Muscle layer of duodenum (tissue), 2 donors: Measurements from ENCODE around the gene GPNMB.
"Not testable (repeated sequence)": the region's sequence is repeated elsewhere in the genome, so short reads cannot be mapped to it uniquely, and the experiment has no call there.

Experiments used
- H3K27ac ChIP-seq: one replicate; pipeline ENCODE4 v1.7.0; 2013; ENCODE audit warnings: mild to moderate bottlenecking, low read length
- H3K27me3 ChIP-seq: one replicate; pipeline ENCODE4 v1.7.0; 2013; ENCODE audit warnings: low read depth, mild to moderate bottlenecking, control low read depth, low read length
- H3K36me3 ChIP-seq, 2 donors: one replicate each; pipeline ENCODE4 v1.7.0; 2013; ENCODE audit warnings: low read length in 2 of 2, control low read depth in 1 of 2, mild to moderate bottlenecking in 1 of 2; ENCODE audit not compliant: insufficient read depth in 2 of 2, control insufficient read depth in 1 of 2
- H3K4me1 ChIP-seq, 2 donors: one replicate each; pipeline ENCODE4 v1.7.0; 2013; ENCODE audit warnings: low read length in 2 of 2, mild to moderate bottlenecking in 2 of 2, control low read depth in 1 of 2, moderate library complexity in 1 of 2; ENCODE audit not compliant: insufficient read depth in 2 of 2, control insufficient read depth in 1 of 2
- H3K4me3 ChIP-seq, 2 donors: one replicate each; pipeline ENCODE4 v1.7.0; 2013; ENCODE audit warnings: low read length in 2 of 2, low read depth in 1 of 2, mild to moderate bottlenecking in 1 of 2
- H3K9me3 ChIP-seq, 2 donors: one replicate each; pipeline ENCODE4 v1.7.0; 2013; ENCODE audit warnings: low read length in 2 of 2, control low read depth in 1 of 2, mild to moderate bottlenecking in 1 of 2; ENCODE audit not compliant: control insufficient read depth in 1 of 2
- donor health status: healthy.

Gene GPNMB

DNA sequence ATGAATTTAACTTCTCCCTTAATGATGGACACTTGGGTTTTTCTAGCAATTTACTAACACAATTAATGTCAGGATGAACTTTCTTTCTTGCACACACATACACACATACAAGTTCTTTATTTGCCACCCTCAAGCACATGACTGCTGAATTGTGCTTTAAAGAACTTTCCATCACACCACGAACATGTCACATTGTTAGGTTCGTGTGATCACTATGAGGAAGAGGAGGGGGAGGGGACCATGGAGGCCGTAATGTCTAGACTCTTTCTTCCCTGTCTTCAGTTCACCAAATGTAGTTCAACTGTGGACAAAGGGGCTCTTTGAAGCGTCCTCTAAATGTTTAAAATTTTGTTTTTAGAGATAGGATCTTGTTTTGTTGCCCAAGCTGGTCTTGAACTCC lies 33.7 kb upstream of the GPNMB start:
- Histone ChIP-seq H3K27me3 (no peaks in the 10 kb centered on the region), H3K36me3 (no peaks in the 10 kb centered on the region), H3K9me3 (no peaks in the 10 kb centered on the region), H3K4me1 (no peaks in the 10 kb centered on the region), H3K4me3 (no peak overlapping the region), H3K27ac (no peak overlapping the region)

- Histone ChIP-seq H3K4me3 (no peak overlapping the region), H3K4me1 (no peaks in the 10 kb centered on the region), H3K36me3 (no peaks in the 10 kb centered on the region), H3K9me3 (no peaks in the 10 kb centered on the region), H3K27ac (no peak overlapping the region), H3K27me3 (no peaks in the 10 kb centered on the region)
These were observed 32.8 kb upstream of the GPNMB start for GRCh38 chr7:23213755-23214154.

DNA sequence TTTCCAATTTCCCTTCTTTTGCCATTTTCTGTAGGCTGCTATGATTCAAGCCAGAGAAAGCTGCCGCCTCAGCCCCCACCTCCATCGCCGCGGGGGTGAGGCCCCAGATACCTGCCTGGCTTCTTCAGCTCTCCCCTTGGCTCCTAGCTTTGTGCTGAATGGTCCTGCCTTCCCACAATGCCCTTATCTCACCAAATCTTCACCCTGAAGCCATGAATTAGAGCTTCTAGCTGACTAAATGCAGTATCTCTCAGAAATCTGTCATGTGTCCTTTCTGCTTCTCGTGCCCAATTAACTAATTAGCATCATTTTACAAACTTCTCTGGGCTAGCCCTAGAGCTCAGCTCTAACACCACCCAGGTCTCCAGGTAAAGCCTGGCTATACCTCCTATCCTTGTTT lies 32.2 kb upstream of the GPNMB start:
- no peaks in the 10 kb centered on the region for H3K27me3 ChIP-seq
- no peaks in the 10 kb centered on the region for H3K36me3 ChIP-seq
- no peaks in the 10 kb centered on the region for H3K9me3 ChIP-seq
- no peak overlapping the region for H3K4me3 ChIP-seq
- H3K4me1 ChIP-seq = no peaks in the 10 kb centered on the region
- H3K27ac ChIP-seq = no peak overlapping the region

- Histone ChIP-seq H3K4me1 (no peaks in the 10 kb centered on the region), H3K9me3 (no peaks in the 10 kb centered on the region), H3K27ac (no peak overlapping the region), H3K36me3 (no peaks in the 10 kb centered on the region), H3K4me3 (no peak overlapping the region), H3K27me3 (no peaks in the 10 kb centered on the region)
These were observed 31.6 kb upstream of the GPNMB start for GRCh38 chr7:23214938-23215337.

- H3K4me3 ChIP-seq = no peak overlapping the region
- H3K9me3 ChIP-seq = no peaks in the 10 kb centered on the region
- no peaks in the 10 kb centered on the region for H3K4me1 ChIP-seq
- H3K36me3 ChIP-seq = no peaks in the 10 kb centered on the region
- H3K27ac ChIP-seq = no peak overlapping the region
- H3K27me3 ChIP-seq = no peaks in the 10 kb centered on the region
These were observed 30.6 kb upstream of the GPNMB start for GRCh38 chr7:23216021-23216420.

- H3K36me3 ChIP-seq = no peaks in the 10 kb centered on the region
- no peaks in the 10 kb centered on the region for H3K27me3 ChIP-seq
- H3K27ac ChIP-seq = no peak overlapping the region
- no peaks in the 10 kb centered on the region for H3K4me1 ChIP-seq
- no peak overlapping the region for H3K4me3 ChIP-seq
- H3K9me3 ChIP-seq = no peaks in the 10 kb centered on the region
These were observed 28.4 kb upstream of the GPNMB start for GRCh38 chr7:23218196-23218595.

GRCh38 chr7:23220690-23221305 lies 25.8 kb upstream of the GPNMB start:
- H3K4me1 ChIP-seq = no peaks in the 10 kb centered on the region
- no peaks in the 10 kb centered on the region for H3K36me3 ChIP-seq
- no peak overlapping the region for H3K4me3 ChIP-seq
- H3K27ac ChIP-seq = no peak overlapping the region
- no peaks in the 10 kb centered on the region for H3K27me3 ChIP-seq
- H3K9me3 ChIP-seq = no peaks in the 10 kb centered on the region

- Histone ChIP-seq H3K4me3 (no peak overlapping the region), H3K4me1 (no peaks in the 10 kb centered on the region), H3K36me3 (no peaks in the 10 kb centered on the region), H3K27ac (no peak overlapping the region), H3K27me3 (no peaks in the 10 kb centered on the region), H3K9me3 (no peaks in the 10 kb centered on the region)
These were observed 24.0 kb upstream of the GPNMB start for GRCh38 chr7:23222439-23223030.

GRCh38 chr7:23224364-23224763 lies 22.2 kb upstream of the GPNMB start:
- not testable (repeated sequence) for H3K36me3 ChIP-seq, H3K27ac ChIP-seq, H3K4me3 ChIP-seq, H3K27me3 ChIP-seq, H3K4me1 ChIP-seq, H3K9me3 ChIP-seq

DNA sequence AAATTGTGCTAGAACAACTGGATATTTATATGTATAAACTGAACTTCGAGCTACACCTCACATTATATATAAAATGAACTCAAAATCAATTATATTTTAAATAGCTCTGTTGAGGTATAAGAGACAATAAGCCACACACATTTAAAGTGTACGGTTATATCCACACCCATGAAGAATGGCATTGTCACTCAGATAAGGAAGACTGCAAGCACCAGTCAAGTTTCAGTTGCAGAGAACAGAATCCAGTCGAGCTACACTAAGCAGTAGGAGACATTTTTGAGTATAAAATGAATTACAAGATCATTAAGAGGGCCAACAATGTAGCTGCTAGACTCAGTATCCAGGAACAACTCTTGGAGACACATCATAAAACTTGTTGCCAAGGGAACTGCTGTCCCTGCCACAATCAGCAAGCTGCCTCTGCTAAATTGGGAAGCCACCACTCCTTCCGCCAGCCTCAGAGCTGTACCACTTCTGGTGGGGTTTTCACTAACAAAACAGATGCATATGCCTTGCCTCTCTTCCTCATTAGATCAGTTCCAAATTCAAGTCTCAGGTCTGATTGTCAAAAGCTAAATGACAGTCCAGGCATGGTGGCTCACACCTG lies 19.6 kb upstream of the GPNMB start:
- Histone ChIP-seq H3K4me3 (no peak overlapping the region), H3K27me3 (no peaks in the 10 kb centered on the region), H3K36me3 (no peaks in the 10 kb centered on the region), H3K9me3 (no peaks in the 10 kb centered on the region), H3K4me1 (no peaks in the 10 kb centered on the region), H3K27ac (no peak overlapping the region)

DNA sequence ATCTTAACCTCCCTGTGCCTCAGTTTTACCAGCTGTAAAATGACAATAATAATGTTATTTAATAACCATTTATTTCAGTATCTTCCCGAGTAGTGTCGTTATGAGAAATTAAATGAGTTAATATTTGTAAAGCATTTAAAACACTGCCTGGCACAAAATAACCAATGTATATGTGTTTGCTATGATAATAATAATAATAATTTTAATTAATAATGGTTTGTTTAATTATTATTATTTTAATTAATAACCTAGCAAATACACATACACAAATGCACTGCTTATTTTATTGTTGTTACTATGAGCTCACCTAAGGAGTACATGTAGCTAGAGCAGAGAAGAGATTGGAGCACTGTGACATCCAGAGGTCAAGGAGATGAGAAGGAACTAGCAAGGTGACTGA lies 18.2 kb upstream of the GPNMB start:
- Histone ChIP-seq H3K9me3 (no peaks in the 10 kb centered on the region), H3K4me3 (no peak overlapping the region), H3K4me1 (no peaks in the 10 kb centered on the region), H3K27me3 (no peaks in the 10 kb centered on the region), H3K27ac (no peak overlapping the region), H3K36me3 (no peaks in the 10 kb centered on the region)

- Histone ChIP-seq H3K27ac (no peak overlapping the region), H3K27me3 (no peaks in the 10 kb centered on the region), H3K4me3 (no peak overlapping the region)
These were observed 15.9 kb upstream of the GPNMB start for GRCh38 chr7:23230641-23231101.

More at GRCh38 chr7:23230641-23231101, 15.9 kb upstream of the GPNMB start:
- Histone ChIP-seq H3K9me3 (no peaks in the 10 kb centered on the region), H3K4me1 (no peaks in the 10 kb centered on the region), H3K36me3 (no peaks in the 10 kb centered on the region)
